Mesenchymal stem cell (in vitro differentiated cells and primary cell): ENCODE measurements around the gene TMEM190.

Experiments used
- DNase-seq: peaks from one replicate; pipeline ENCODE4 v3.0.0-alpha.2; 2013
- H2AFZ ChIP-seq: one replicate; pipeline ENCODE4 v1.6.1; 2013; ENCODE audit warnings: low read depth, mild to moderate bottlenecking, control low read depth, inconsistent platforms, low read length, moderate library complexity
- H2AK5ac ChIP-seq: 2 replicates; pipeline ENCODE4 v1.6.1; 2013; ENCODE audit warnings: low read length, moderate library complexity, mild to moderate bottlenecking, inconsistent platforms; ENCODE audit not compliant: severe bottlenecking
- H2BK120ac ChIP-seq: one replicate; pipeline ENCODE4 v1.6.1; 2013; ENCODE audit warnings: low read depth, mild to moderate bottlenecking, inconsistent platforms, low read length, moderate library complexity
- H2BK12ac ChIP-seq, 2 experiments: one replicate each; pipeline ENCODE4 v1.6.1; 2013; ENCODE audit warnings: inconsistent platforms in 2 of 2, low read length in 2 of 2, mild to moderate bottlenecking in 2 of 2, moderate library complexity in 2 of 2, control low read depth in 1 of 2
- H2BK15ac ChIP-seq: one replicate; pipeline ENCODE4 v1.6.1; 2013; ENCODE audit warnings: mild to moderate bottlenecking, low read depth, inconsistent platforms; ENCODE audit not compliant: poor library complexity, severe bottlenecking
- H2BK5ac ChIP-seq: 2 replicates; pipeline ENCODE4 v1.6.1; 2013; ENCODE audit warnings: low read depth, mild to moderate bottlenecking, low read length, control low read depth, inconsistent platforms; ENCODE audit not compliant: poor library complexity, severe bottlenecking
- H3K14ac ChIP-seq, 2 experiments: one replicate each; pipeline ENCODE4 v1.6.1; 2013; ENCODE audit warnings: inconsistent platforms in 2 of 2, low read length in 2 of 2, control low read depth in 1 of 2, mild to moderate bottlenecking in 1 of 2, moderate library complexity in 1 of 2
- H3K18ac ChIP-seq, 2 experiments: one replicate each; pipeline ENCODE4 v1.6.1; 2013; ENCODE audit warnings: inconsistent platforms in 2 of 2, low read length in 2 of 2, control low read depth in 1 of 2, low read depth in 1 of 2, mild to moderate bottlenecking in 1 of 2
- H3K23ac ChIP-seq, 2 experiments: one replicate each; pipeline ENCODE4 v1.6.1; 2013; ENCODE audit warnings: inconsistent platforms in 2 of 2, low read length in 2 of 2, mild to moderate bottlenecking in 2 of 2, moderate library complexity in 2 of 2, control low read depth in 1 of 2
- H3K27ac ChIP-seq: 2 replicates; pipeline ENCODE4 v1.5.1; 2013; ENCODE audit warnings: mild to moderate bottlenecking, moderate library complexity, low read length, control low read depth, inconsistent platforms; ENCODE audit not compliant: poor library complexity, severe bottlenecking
- H3K27me3 ChIP-seq, 2 experiments: 2 replicates each; pipeline versions ENCODE4 v1.6.1 to v1.7.0; 2013; ENCODE audit warnings: low read length in 2 of 2, mild to moderate bottlenecking in 2 of 2, moderate library complexity in 2 of 2, control low read depth in 1 of 2, inconsistent platforms in 1 of 2; ENCODE audit not compliant: control insufficient read depth in 1 of 2, insufficient read depth in 1 of 2
- H3K36me3 ChIP-seq, 2 experiments: 2 replicates each; pipeline versions ENCODE4 v1.6.1 to v1.7.0; 2013; ENCODE audit warnings: low read length in 2 of 2, control low read depth in 1 of 2, inconsistent platforms in 1 of 2, low read depth in 1 of 2, mild to moderate bottlenecking in 1 of 2; ENCODE audit not compliant: insufficient read depth in 2 of 2, control insufficient read depth in 1 of 2
- H3K4ac ChIP-seq, 2 experiments: one replicate each; pipeline ENCODE4 v1.6.1; 2013; ENCODE audit warnings: inconsistent platforms in 2 of 2, low read length in 2 of 2, mild to moderate bottlenecking in 2 of 2, moderate library complexity in 2 of 2, control low read depth in 1 of 2, low read depth in 1 of 2
- H3K4me1 ChIP-seq: 2 replicates; pipeline ENCODE4 v1.6.1; 2013; ENCODE audit warnings: low read depth, low read length, control low read depth; ENCODE audit not compliant: control insufficient read depth, insufficient read depth
- H3K4me2 ChIP-seq: 2 replicates; pipeline ENCODE4 v1.6.1; 2013; ENCODE audit warnings: low read length, mild to moderate bottlenecking, inconsistent platforms; ENCODE audit not compliant: poor library complexity, severe bottlenecking
- H3K4me3 ChIP-seq, 2 experiments: 2 replicates each; pipeline versions ENCODE4 v1.5.1 to v1.7.0; 2013; ENCODE audit warnings: low read length in 2 of 2, mild to moderate bottlenecking in 2 of 2, control low read depth in 1 of 2, low read depth in 1 of 2; ENCODE audit not compliant: insufficient read depth in 1 of 2
- H3K79me1 ChIP-seq: replicated peaks from 2 replicates; pipeline ENCODE4 v1.6.1; 2013; ENCODE audit warnings: mild to moderate bottlenecking, control low read depth, low read length, inconsistent platforms; ENCODE audit not compliant: poor library complexity, severe bottlenecking
- H3K9ac ChIP-seq: 2 replicates; pipeline ENCODE4 v1.7.0; 2013; ENCODE audit warnings: mild to moderate bottlenecking, low read length, moderate library complexity
- H3K9me3 ChIP-seq: 2 replicates; pipeline ENCODE4 v1.7.0; 2013; ENCODE audit warnings: mild to moderate bottlenecking, low read length; ENCODE audit not compliant: control insufficient read depth
- H4K8ac ChIP-seq: one replicate; pipeline ENCODE4 v1.6.1; 2013; ENCODE audit warnings: inconsistent platforms, mild to moderate bottlenecking, low read length, moderate library complexity
- H4K91ac ChIP-seq: one replicate; pipeline ENCODE4 v1.6.1; 2013; ENCODE audit warnings: mild to moderate bottlenecking, low read length, inconsistent platforms
- WGBS: methylation state at CpG from one replicate; pipeline ENCODE4 v1.1.7; 2013; ENCODE audit warnings: mixed read lengths; 5-methylcytosine and 5-hydroxymethylcytosine counted together

TMEM190 gene

DNA sequence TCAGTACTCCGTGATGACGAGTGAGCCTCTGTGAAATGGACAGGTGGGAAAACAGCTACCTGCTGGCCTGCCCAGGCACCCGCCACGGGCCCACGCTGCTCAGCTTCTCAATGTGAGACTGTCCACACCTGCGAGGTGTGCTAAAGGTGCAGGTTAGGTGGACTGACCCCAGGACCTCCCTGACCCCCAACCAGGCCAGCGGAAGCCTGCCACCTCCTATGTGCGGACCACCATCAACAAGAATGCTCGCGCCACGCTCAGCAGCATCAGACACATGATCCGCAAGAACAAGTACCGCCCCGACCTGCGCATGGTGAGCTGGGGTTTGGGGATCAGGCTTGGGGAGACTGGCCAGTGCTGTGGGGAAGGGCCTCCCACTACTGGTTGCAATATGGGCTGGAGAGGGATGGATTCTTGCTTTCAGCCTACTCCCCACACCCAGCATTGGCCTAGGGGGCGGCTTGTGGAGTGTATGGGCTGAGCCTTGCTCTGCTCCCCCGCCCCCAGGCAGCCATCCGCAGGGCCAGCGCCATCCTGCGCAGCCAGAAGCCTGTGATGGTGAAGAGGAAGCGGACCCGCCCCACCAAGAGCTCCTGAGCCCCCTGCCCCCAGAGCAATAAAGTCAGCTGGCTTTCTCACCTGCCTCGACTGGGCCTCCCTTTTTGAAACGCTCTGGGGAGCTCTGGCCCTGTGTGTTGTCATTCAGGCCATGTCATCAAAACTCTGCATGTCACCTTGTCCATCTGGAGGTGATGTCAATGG lies 11.3 kb downstream of the TMEM190 start:
- no peak overlapping the region for H2AK5ac ChIP-seq
- no peak overlapping the region for H3K27ac ChIP-seq
- no peaks in the 10 kb centered on the region for H3K9me3 ChIP-seq
- H3K36me3 ChIP-seq: peaks cover 46 to 56% of the 10 kb centered on the region in 2 experiments
- H2BK15ac ChIP-seq: no peak overlapping the region
- peak overlapping the region; percentile 24 to 98 for H3K4me3 ChIP-seq
- peaks cover 64% of the 10 kb centered on the region for H3K4me1 ChIP-seq
- H3K27me3 ChIP-seq: no peaks in the 10 kb centered on the region
- H3K14ac ChIP-seq: no peak overlapping the region
- H4K91ac ChIP-seq: no peak overlapping the region
- H4K8ac ChIP-seq: no peak overlapping the region
- no peak overlapping the region for H2BK12ac ChIP-seq
- peak overlapping the region; percentile 49 for H3K4me2 ChIP-seq
- no peak overlapping the region for H2AFZ ChIP-seq
- 94% methylated on average over 24 of the region's 24 CpGs for WGBS
- no peak overlapping the region for H2BK120ac ChIP-seq
- DNase-seq: no peak
- peaks cover 9% of the 10 kb centered on the region for H3K79me1 ChIP-seq
- H2BK5ac ChIP-seq: no peak overlapping the region
- H3K18ac ChIP-seq: no peak overlapping the region
- H3K4ac ChIP-seq: no peak overlapping the region
- peak overlapping the region; percentile 98 for H3K9ac ChIP-seq
- no peak overlapping the region for H3K23ac ChIP-seq

DNA sequence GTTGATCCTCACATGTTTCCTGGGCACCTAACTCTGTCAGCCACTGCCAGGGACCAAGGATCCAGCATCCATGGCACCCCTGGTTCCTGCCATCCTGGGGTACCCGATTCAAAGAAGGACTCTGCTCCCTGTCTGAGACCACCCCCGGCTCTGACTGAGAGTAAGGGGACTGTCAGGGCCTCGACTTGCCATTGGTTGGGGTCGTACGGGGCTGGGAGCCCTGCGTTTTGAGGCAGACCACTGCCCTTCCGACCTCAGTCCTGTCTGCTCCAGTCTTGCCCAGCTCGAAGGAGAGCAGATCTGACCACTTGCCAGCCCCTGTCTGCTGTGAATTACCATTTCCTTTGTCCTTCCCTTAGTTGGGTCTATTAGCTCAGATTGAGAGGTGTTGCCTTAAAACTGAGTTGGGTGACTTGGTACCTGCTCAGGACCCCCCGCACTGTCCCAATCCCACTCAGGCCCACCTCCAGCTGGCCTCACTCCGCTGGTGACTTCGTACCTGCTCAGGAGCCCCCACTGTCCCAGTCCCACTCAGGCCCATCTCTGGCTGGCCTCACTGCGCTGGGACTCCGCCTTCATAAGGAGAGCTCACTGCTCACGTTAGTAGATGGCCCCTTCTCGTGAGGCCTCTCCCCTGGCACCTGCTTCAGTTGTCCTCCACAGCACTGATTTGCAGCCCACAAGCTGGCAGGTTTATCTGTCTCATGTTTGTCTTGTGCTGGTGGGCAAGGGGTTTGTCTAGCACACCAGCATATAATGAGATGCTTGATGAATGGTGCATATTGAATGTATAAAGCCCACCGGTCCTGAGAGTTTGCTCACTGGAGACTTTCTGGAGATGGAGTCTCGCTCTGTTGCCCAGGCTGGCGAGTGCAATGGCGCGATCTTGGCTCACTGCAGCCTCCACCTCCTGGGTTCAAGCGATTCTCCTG lies 13.0 kb downstream of the TMEM190 start:
- Histone ChIP-seq H2BK15ac (no peak overlapping the region), H3K36me3 (peaks cover 46 to 56% of the 10 kb centered on the region in 2 experiments), H3K14ac (no peak overlapping the region), H3K4ac (no peak overlapping the region), H2BK12ac (no peak overlapping the region), H4K91ac (no peak overlapping the region), H2AK5ac (no peak overlapping the region), H3K23ac (no peak overlapping the region), H3K4me3 (no peak overlapping the region), H3K18ac (no peak overlapping the region), H3K9me3 (no peaks in the 10 kb centered on the region), H4K8ac (peak overlapping the region; percentile 46), H3K4me2 (peak overlapping the region; percentile 1), H3K27ac (no peak overlapping the region), H3K4me1 (peaks cover 57% of the 10 kb centered on the region), H2BK120ac (no peak overlapping the region), H2BK5ac (no peak overlapping the region), H3K79me1 (peaks cover 5% of the 10 kb centered on the region), H3K27me3 (no peaks in the 10 kb centered on the region), H3K9ac (peak overlapping the region; percentile 98), H2AFZ (no peak overlapping the region)
- 91% methylated on average over 19 of the region's 21 CpGs for WGBS
- no peak for DNase-seq

DNA sequence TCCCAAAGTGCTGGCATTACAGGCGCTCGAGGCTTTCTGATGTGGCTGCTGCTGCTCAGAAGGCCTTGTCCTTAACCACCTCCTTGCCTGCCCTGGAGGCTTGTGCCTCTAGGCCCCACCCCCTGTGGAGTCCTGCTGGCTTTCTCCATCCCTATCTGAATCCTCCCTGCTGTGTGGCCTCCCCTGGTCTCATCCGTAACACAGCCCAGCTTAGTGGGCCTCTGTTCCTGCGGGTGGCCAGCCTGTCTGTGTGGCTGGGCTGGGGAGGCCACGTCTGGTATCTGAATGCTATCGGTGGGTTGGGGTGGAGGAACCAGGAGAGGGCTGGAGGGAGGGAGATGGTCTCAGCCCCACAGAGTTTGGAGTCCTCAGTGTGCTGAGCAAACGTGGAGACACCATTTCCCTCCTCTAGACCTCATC lies 13.8 kb downstream of the TMEM190 start:
- H3K14ac ChIP-seq: no peak overlapping the region
- no peak overlapping the region for H2AK5ac ChIP-seq
- H3K9ac ChIP-seq: peak overlapping the region; percentile 24
- peak overlapping the region in 1 of 2 experiments; percentile 23 for H3K23ac ChIP-seq
- peaks cover 53% of the 10 kb centered on the region for H3K4me1 ChIP-seq
- peak overlapping the region in 1 of 2 experiments; percentile 34 for H2BK12ac ChIP-seq
- H3K4me2 ChIP-seq: no peak overlapping the region
- no peak overlapping the region for H4K91ac ChIP-seq
- no peak overlapping the region for H4K8ac ChIP-seq
- peak overlapping the region in 1 of 2 experiments; percentile 23 for H3K18ac ChIP-seq
- WGBS: 70% methylated on average over 4 of the region's 7 CpGs
- no peaks in the 10 kb centered on the region for H3K27me3 ChIP-seq
- H3K79me1 ChIP-seq: peaks cover 5% of the 10 kb centered on the region
- no peak overlapping the region for H3K4ac ChIP-seq
- H3K9me3 ChIP-seq: no peaks in the 10 kb centered on the region
- no peak overlapping the region for H2BK120ac ChIP-seq
- no peak overlapping the region for H2AFZ ChIP-seq
- no peak overlapping the region for H3K4me3 ChIP-seq
- no peak overlapping the region for H2BK15ac ChIP-seq
- peaks cover 46 to 56% of the 10 kb centered on the region in 2 experiments for H3K36me3 ChIP-seq
- DNase-seq: no peak
- peak overlapping the region; percentile 38 for H3K27ac ChIP-seq
- no peak overlapping the region for H2BK5ac ChIP-seq

DNA sequence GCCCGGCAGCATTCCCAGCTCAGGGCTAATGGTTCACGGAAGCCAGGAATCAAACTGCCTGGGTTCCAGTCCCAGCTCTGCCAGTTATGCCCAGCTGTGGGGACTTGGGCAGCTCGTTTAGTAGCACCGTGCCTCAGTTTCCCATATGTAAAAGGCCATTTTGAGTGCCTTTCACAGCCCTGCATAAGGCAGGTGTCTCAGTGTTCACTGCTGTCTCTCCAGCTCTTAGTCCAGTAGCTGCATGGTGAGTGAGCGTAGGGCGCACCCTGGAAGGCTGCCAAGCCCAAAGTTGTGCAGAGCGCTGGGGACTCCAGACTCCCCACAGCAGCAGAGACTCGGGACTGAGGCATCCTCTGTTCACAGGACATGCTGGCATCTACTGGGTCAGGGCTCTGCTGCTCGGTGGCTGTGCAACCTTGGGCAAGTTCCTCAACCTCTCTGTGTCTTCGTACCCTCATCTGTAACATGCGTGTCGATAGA lies 14.6 kb downstream of the TMEM190 start:
- Histone ChIP-seq H4K91ac (no peak overlapping the region), H3K4ac (no peak overlapping the region), H2BK120ac (no peak overlapping the region), H3K9me3 (no peaks in the 10 kb centered on the region), H3K36me3 (peaks cover 46 to 56% of the 10 kb centered on the region in 2 experiments), H3K4me2 (no peak overlapping the region), H3K27ac (no peak overlapping the region), H3K23ac (no peak overlapping the region), H3K4me3 (no peak overlapping the region), H2BK15ac (no peak overlapping the region), H2AK5ac (no peak overlapping the region), H3K27me3 (no peaks in the 10 kb centered on the region), H4K8ac (peak overlapping the region; percentile 5), H3K4me1 (peaks cover 53% of the 10 kb centered on the region), H2BK12ac (no peak overlapping the region), H2BK5ac (no peak overlapping the region), H2AFZ (no peak overlapping the region), H3K9ac (peak overlapping the region; percentile 24), H3K18ac (no peak overlapping the region), H3K14ac (no peak overlapping the region), H3K79me1 (peaks cover 5% of the 10 kb centered on the region)
- WGBS: 92% methylated on average over 11 of the region's 12 CpGs
- no peak for DNase-seq
